Measurements from ENCODE around the gene PRG3.

GRCh38 chr11:57390535-57390934 lies 9.6 kb upstream of the PRG3 start, which contains the start of gene PRG2:
- TF ChIP-seq CREB5 (CRISPR knock-in tag; IDR thresholded peaks at IDR 0.05; ENCODE audit: low read depth) (no peak), ZFP30 (CRISPR knock-in tag; IDR thresholded peaks at IDR 0.05) (no peak), CSRNP3 (CRISPR knock-in tag; IDR thresholded peaks at IDR 0.05) (no peak), ARNTL (CRISPR knock-in tag; IDR thresholded peaks at IDR 0.05; ENCODE audit: borderline replicate concordance, low read depth) (no peak), ZNF70 (CRISPR knock-in tag; IDR thresholded peaks at IDR 0.05) (no peak), ESRRG (CRISPR knock-in tag; IDR thresholded peaks at IDR 0.05) (no peak), PATZ1 (CRISPR knock-in tag; IDR thresholded peaks at IDR 0.05; ENCODE audit: borderline replicate concordance) (no peak), SNAI2 (CRISPR knock-in tag; IDR thresholded peaks at IDR 0.05) (no peak)

Data from SK-N-SH treated with all-trans-retinoic acid at 6 μM for 48 hours (cell line).